Fibroblast of lung (primary cell): ENCODE data around the gene PAFAH2. TPM values are rescaled to one million over a fixed set of nuclear protein-coding genes. Genes with fewer than 3 reads are reported as not detected.

Experiments
- DNase-seq, 2 donors: peaks; one replicate each; pipeline versions ENCODE4 v3.0.0 to v3.0.0-alpha.2; 2010; ENCODE audit warnings: low read depth in 2 of 2
- H2AFZ ChIP-seq: 2 replicates; pipeline ENCODE4 v1.5.1; 2012; ENCODE audit warnings: low read length, control low read depth, inconsistent platforms
- H3K27ac ChIP-seq: 2 replicates; pipeline ENCODE4 v1.5.1; 2011; ENCODE audit warnings: low read length, control low read depth; ENCODE audit not compliant: insufficient read depth
- H3K27me3 ChIP-seq: 2 replicates; pipeline ENCODE4 v1.5.1; 2011; ENCODE audit warnings: mild to moderate bottlenecking, low read length; ENCODE audit not compliant: control insufficient read depth, insufficient read depth
- H3K36me3 ChIP-seq: 2 replicates; pipeline ENCODE4 v1.5.1; 2011; ENCODE audit warnings: low read length; ENCODE audit not compliant: control insufficient read depth, insufficient read depth
- H3K4me1 ChIP-seq: 2 replicates; pipeline ENCODE4 v1.5.1; 2011; ENCODE audit warnings: low read length; ENCODE audit not compliant: control insufficient read depth, insufficient read depth; ENCODE audit errors: extremely low read depth
- H3K4me2 ChIP-seq: 2 replicates; pipeline ENCODE4 v1.5.1; 2011; ENCODE audit warnings: low read length, control low read depth; ENCODE audit not compliant: insufficient read depth; ENCODE audit errors: extremely low read depth
- H3K4me3 ChIP-seq, 4 experiments: fragments of 200-600 bp in 1 of 4; sonication (generic) in 1 of 4; replicated peaks in 1 of 4; 2 replicates each; pipeline ENCODE4 v1.5.1; 2011 to 2016; ENCODE audit warnings: low read length in 4 of 4, low read depth in 3 of 4, mild to moderate bottlenecking in 3 of 4, control low read depth in 2 of 4, inconsistent platforms in 1 of 4, mixed read lengths in 1 of 4; ENCODE audit not compliant: insufficient read depth in 1 of 4; ENCODE audit errors: control extremely low read depth in 1 of 4
- H3K79me2 ChIP-seq: 2 replicates; pipeline ENCODE4 v1.5.1; 2012; ENCODE audit warnings: mild to moderate bottlenecking, low read length, inconsistent platforms; ENCODE audit not compliant: control insufficient read depth, insufficient read depth
- H3K9ac ChIP-seq: 2 replicates; pipeline ENCODE4 v1.5.1; 2011; ENCODE audit warnings: mild to moderate bottlenecking, low read length, control low read depth; ENCODE audit not compliant: insufficient read depth
- H3K9me3 ChIP-seq: 2 replicates; pipeline ENCODE4 v1.5.1; 2012; ENCODE audit warnings: low read depth, low read length; ENCODE audit not compliant: control insufficient read depth, insufficient read depth
- H4K20me1 ChIP-seq: 2 replicates; pipeline ENCODE4 v1.5.1; 2011; ENCODE audit warnings: low read length; ENCODE audit not compliant: control insufficient read depth, insufficient read depth; ENCODE audit errors: extremely low read depth
- CTCF ChIP-seq, 2 donors: IDR thresholded peaks in 1 of 2; conservative IDR thresholded peaks in 1 of 2; 1 replicate in 1 of 2; 2 replicates in 1 of 2; pipeline ENCODE4 v1.5.1; 2011 to 2012; ENCODE audit warnings: low read length in 2 of 2, control low read depth in 1 of 2, inconsistent platforms in 1 of 2, low read depth in 1 of 2, mild to moderate bottlenecking in 1 of 2
- EZH2 ChIP-seq: IDR thresholded peaks from 2 replicates; pipeline ENCODE4 v1.5.1; 2012; ENCODE audit warnings: low read length, control low read depth, mild to moderate bottlenecking; ENCODE audit errors: missing control alignments
- polyA plus RNA-seq, 2 donors: library from polyadenylated mRNA; depleted of rRNA in 1 of 2; stranded (reverse) in 1 of 2; unstranded in 1 of 2; fragments of >200 nt; gene quantifications; 2 replicates each; pipeline ENCODE4 v1.2.1, GENCODE V29; 2011 to 2012; ENCODE audit warnings: missing spikeins in 1 of 2
- total RNA-seq: library from RNA; depleted of rRNA; stranded (reverse); fragments of >200 nt; gene quantifications from 2 replicates; pipeline ENCODE4 v1.2.1, GENCODE V29; 2014

Gene PAFAH2
- total and polyA plus RNA-seq, 2 donors (not counting 1 experiment from before 2014, with no cell fraction given) = 8.3 to 11.7 TPM

GRCh38 chr1:25912076-25912831 lies 85.6 kb downstream of the PAFAH2 start:
- Histone ChIP-seq H4K20me1 (no peaks in the 10 kb centered on the region), H3K27me3 (no peaks in the 10 kb centered on the region), H3K9me3 (no peaks in the 10 kb centered on the region), H3K79me2 (no peaks in the 10 kb centered on the region), H3K4me1 (no peaks in the 10 kb centered on the region), H3K27ac (peak overlapping the region; percentile 32), H2AFZ (no peak overlapping the region), H3K4me3 (no peak overlapping the region), H3K36me3 (no peaks in the 10 kb centered on the region), H3K4me2 (peak overlapping the region; percentile 64), H3K9ac (no peak overlapping the region)
- peak; percentile 64 to 91 for DNase-seq
- no peak for TF ChIP-seq CTCF (conservative IDR thresholded peaks at IDR 0.05 in 1 of 2, IDR thresholded peaks at IDR 0.05 in 1 of 2; ENCODE audit: low read depth in 1 of 2, low read length in 2 of 2)
- TF ChIP-seq EZH2 = no peak

GRCh38 chr1:25911162-25911561 lies 86.7 kb downstream of the PAFAH2 start:
- no peaks in the 10 kb centered on the region for H3K4me1 ChIP-seq
- no peak for TF ChIP-seq EZH2
- no peak for TF ChIP-seq CTCF (conservative IDR thresholded peaks at IDR 0.05 in 1 of 2, IDR thresholded peaks at IDR 0.05 in 1 of 2; ENCODE audit: low read depth in 1 of 2, low read length in 2 of 2)
- no peaks in the 10 kb centered on the region for H4K20me1 ChIP-seq
- H3K9ac ChIP-seq = no peak overlapping the region
- H3K9me3 ChIP-seq = no peaks in the 10 kb centered on the region
- no peaks in the 10 kb centered on the region for H3K27me3 ChIP-seq
- H3K79me2 ChIP-seq = no peaks in the 10 kb centered on the region
- DNase-seq = no peak
- H2AFZ ChIP-seq = no peak overlapping the region
- no peak overlapping the region for H3K4me2 ChIP-seq
- H3K27ac ChIP-seq = no peak overlapping the region
- no peaks in the 10 kb centered on the region for H3K36me3 ChIP-seq
- no peak overlapping the region for H3K4me3 ChIP-seq

Other genes with a start within 250 kb of the PAFAH2 start
- 11.0 and 19.3 TPM in 2 replicates for gene SELENON, start 197.9 kb downstream of the PAFAH2 start, total RNA-seq
- 67.6 and 69.5 TPM in 2 replicates for gene SELENON, start 197.9 kb downstream of the PAFAH2 start, polyA plus RNA-seq
- gene MTFR1L, start 178.1 kb downstream of the PAFAH2 start, total RNA-seq = 38.3 and 41.1 TPM in 2 replicates
- gene MTFR1L, start 178.1 kb downstream of the PAFAH2 start, polyA plus RNA-seq = 47.0 and 56.0 TPM in 2 replicates
- under 0.01 and 0.33 TPM in 2 replicates for gene AUNIP, start 138.6 kb downstream of the PAFAH2 start, total RNA-seq
- gene AUNIP, start 138.6 kb downstream of the PAFAH2 start, polyA plus RNA-seq = 1.2 and 3.4 TPM in 2 replicates
- gene PAQR7, start 122.4 kb downstream of the PAFAH2 start, total RNA-seq = 11.6 and 15.9 TPM in 2 replicates
- gene PAQR7, start 122.4 kb downstream of the PAFAH2 start, polyA plus RNA-seq = 7.4 and 12.8 TPM in 2 replicates
- 46.2 and 90.7 TPM in 2 replicates for gene STMN1, start 91.6 kb downstream of the PAFAH2 start, total RNA-seq
- 94.7 and 304 TPM in 2 replicates for gene STMN1, start 91.6 kb downstream of the PAFAH2 start, polyA plus RNA-seq
- 0.26 and 0.33 TPM in 2 replicates for gene EXTL1, start 23.7 kb upstream of the PAFAH2 start, total RNA-seq
- 0.14 and 0.39 TPM in 2 replicates for gene EXTL1, start 23.7 kb upstream of the PAFAH2 start, polyA plus RNA-seq
- gene SLC30A2, start 48.1 kb upstream of the PAFAH2 start, total RNA-seq = not detected in 2 replicates
- not detected in 2 replicates for gene SLC30A2, start 48.1 kb upstream of the PAFAH2 start, polyA plus RNA-seq
- not detected in 2 replicates for gene TRIM63, start 69.6 kb upstream of the PAFAH2 start, total RNA-seq
- not detected in 2 replicates for gene TRIM63, start 69.6 kb upstream of the PAFAH2 start, polyA plus RNA-seq
- gene PDIK1L, start 113.8 kb upstream of the PAFAH2 start, total RNA-seq = 4.3 and 5.1 TPM in 2 replicates
- gene PDIK1L, start 113.8 kb upstream of the PAFAH2 start, polyA plus RNA-seq = 3.0 and 3.7 TPM in 2 replicates
- gene FAM110D, start 161.0 kb upstream of the PAFAH2 start, total RNA-seq = not detected in 2 replicates
- gene FAM110D, start 161.0 kb upstream of the PAFAH2 start, polyA plus RNA-seq = not detected in 2 replicates
- gene C1orf232, start 170.9 kb upstream of the PAFAH2 start, total RNA-seq = not detected in 2 replicates
- not detected in 2 replicates for gene C1orf232, start 170.9 kb upstream of the PAFAH2 start, polyA plus RNA-seq
- 30.7 and 38.8 TPM in 2 replicates for gene ZNF593, start 171.8 kb upstream of the PAFAH2 start, total RNA-seq
- gene ZNF593, start 171.8 kb upstream of the PAFAH2 start, polyA plus RNA-seq = 17.6 and 19.8 TPM in 2 replicates
- not detected in 2 replicates for gene ZNF593OS, start 173.8 kb upstream of the PAFAH2 start, total RNA-seq
- not detected in 2 replicates for gene ZNF593OS, start 173.8 kb upstream of the PAFAH2 start, polyA plus RNA-seq
- not detected in 2 replicates for gene CNKSR1, start 179.4 kb upstream of the PAFAH2 start, total RNA-seq
- gene CNKSR1, start 179.4 kb upstream of the PAFAH2 start, polyA plus RNA-seq = 0.08 TPM in 1 of 2 replicates, not detected in the other
- gene CATSPER4, start 192.5 kb upstream of the PAFAH2 start, total RNA-seq = not detected in 2 replicates
- not detected in 2 replicates for gene CATSPER4, start 192.5 kb upstream of the PAFAH2 start, polyA plus RNA-seq
- gene CEP85, start 236.1 kb upstream of the PAFAH2 start, total RNA-seq = 3.9 and 6.9 TPM in 2 replicates
- 4.7 and 8.2 TPM in 2 replicates for gene CEP85, start 236.1 kb upstream of the PAFAH2 start, polyA plus RNA-seq